IMR-90 (cell line): ENCODE results near the gene NR6A1.

Source experiments
- BHLHE40 ChIP-seq: fragments of 150-350 bp; IDR thresholded peaks from 2 replicates; pipeline ENCODE4 v1.6.1; 2016; ENCODE audit warnings: mild to moderate bottlenecking, low read depth, low read length
- CEBPB ChIP-seq: IDR thresholded peaks from 2 replicates; pipeline ENCODE4 v1.6.1; 2012; ENCODE audit warnings: low read depth, low read length, improper control_type of control experiment
- MAZ ChIP-seq: IDR thresholded peaks from 2 replicates; pipeline ENCODE4 v1.6.1; 2012; ENCODE audit warnings: low read depth, mild to moderate bottlenecking, low read length, improper control_type of control experiment, moderate library complexity, borderline replicate concordance
- POLR2A ChIP-seq: IDR thresholded peaks from 2 replicates; pipeline ENCODE4 v1.6.1; 2012; ENCODE audit warnings: mild to moderate bottlenecking, low read depth, low read length
- RFX5 ChIP-seq: IDR thresholded peaks from 2 replicates; pipeline ENCODE4 v1.8.0; 2012; ENCODE audit warnings: low read depth, mild to moderate bottlenecking, low read length, moderate library complexity
- SMC3 ChIP-seq: fragments of 150-350 bp; IDR thresholded peaks from 2 replicates; pipeline ENCODE4 v1.6.1; 2016; ENCODE audit warnings: low read depth, mild to moderate bottlenecking, antibody characterized with exemption, low read length, moderate library complexity
- TF ChIP-seq, protein P1 (sequence below): conservative IDR thresholded peaks from 2 replicates; pipeline ENCODE4 v1.5.1; 2012; ENCODE audit warnings: mild to moderate bottlenecking, low read depth, low read length, improper control_type of control experiment
- TF ChIP-seq, protein P2 (sequence below): fragments of 150-350 bp; IDR thresholded peaks from 2 replicates; pipeline ENCODE4 v1.6.1; 2016; ENCODE audit warnings: low read depth, mild to moderate bottlenecking, low read length, moderate library complexity, borderline replicate concordance
- TF ChIP-seq, protein P3 (sequence below): fragments of 150-350 bp; IDR thresholded peaks from 2 replicates; pipeline ENCODE4 v1.6.1; 2017; ENCODE audit warnings: mild to moderate bottlenecking, antibody characterized with exemption, low read length, low read depth

DNA sequence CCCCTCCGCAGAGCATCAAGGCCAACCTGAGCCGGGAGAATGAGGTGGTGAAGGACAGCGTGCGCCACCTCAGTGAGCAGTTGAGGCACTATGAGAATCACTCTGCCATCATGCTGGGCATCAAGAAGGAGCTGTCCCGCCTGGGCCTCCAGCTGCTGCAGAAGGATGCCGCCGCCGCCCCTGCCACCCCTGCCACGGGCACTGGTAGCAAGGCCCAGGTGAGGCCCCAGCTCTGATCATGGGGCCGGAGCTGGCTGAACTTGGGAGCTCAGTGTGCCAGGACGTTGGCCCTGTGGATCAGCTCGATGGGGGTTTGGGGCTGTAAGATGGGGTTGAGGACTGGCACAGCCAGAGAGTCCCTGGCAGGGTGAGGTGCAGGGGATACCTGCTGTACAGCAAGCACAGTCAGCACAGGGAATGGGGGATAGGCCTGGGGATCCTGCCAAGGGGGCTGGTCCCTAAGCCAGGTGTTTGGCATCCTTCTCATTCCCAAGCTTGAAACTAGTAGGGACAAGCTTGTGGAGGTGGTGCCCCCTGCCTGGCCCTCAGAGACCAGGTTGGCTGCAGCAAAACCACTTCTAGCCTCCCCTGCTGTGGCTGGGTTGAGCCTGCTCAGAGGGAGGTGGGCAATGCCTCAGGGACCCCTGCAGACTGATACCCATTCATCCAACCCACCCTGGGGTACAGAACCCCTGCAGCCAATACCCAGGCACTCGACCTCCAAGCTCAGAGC is 28.3 kb upstream of the NR6A1 start:
- TF ChIP-seq, protein P1, sequence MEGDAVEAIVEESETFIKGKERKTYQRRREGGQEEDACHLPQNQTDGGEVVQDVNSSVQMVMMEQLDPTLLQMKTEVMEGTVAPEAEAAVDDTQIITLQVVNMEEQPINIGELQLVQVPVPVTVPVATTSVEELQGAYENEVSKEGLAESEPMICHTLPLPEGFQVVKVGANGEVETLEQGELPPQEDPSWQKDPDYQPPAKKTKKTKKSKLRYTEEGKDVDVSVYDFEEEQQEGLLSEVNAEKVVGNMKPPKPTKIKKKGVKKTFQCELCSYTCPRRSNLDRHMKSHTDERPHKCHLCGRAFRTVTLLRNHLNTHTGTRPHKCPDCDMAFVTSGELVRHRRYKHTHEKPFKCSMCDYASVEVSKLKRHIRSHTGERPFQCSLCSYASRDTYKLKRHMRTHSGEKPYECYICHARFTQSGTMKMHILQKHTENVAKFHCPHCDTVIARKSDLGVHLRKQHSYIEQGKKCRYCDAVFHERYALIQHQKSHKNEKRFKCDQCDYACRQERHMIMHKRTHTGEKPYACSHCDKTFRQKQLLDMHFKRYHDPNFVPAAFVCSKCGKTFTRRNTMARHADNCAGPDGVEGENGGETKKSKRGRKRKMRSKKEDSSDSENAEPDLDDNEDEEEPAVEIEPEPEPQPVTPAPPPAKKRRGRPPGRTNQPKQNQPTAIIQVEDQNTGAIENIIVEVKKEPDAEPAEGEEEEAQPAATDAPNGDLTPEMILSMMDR = no peak
- no peak for TF ChIP-seq MAZ
- TF ChIP-seq, protein P2, sequence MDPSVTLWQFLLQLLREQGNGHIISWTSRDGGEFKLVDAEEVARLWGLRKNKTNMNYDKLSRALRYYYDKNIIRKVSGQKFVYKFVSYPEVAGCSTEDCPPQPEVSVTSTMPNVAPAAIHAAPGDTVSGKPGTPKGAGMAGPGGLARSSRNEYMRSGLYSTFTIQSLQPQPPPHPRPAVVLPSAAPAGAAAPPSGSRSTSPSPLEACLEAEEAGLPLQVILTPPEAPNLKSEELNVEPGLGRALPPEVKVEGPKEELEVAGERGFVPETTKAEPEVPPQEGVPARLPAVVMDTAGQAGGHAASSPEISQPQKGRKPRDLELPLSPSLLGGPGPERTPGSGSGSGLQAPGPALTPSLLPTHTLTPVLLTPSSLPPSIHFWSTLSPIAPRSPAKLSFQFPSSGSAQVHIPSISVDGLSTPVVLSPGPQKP = no peak
- no peak for TF ChIP-seq POLR2A
- TF ChIP-seq, protein P3, sequence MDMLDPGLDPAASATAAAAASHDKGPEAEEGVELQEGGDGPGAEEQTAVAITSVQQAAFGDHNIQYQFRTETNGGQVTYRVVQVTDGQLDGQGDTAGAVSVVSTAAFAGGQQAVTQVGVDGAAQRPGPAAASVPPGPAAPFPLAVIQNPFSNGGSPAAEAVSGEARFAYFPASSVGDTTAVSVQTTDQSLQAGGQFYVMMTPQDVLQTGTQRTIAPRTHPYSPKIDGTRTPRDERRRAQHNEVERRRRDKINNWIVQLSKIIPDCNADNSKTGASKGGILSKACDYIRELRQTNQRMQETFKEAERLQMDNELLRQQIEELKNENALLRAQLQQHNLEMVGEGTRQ = no peak
- TF ChIP-seq BHLHE40 = no peak
- no peak for TF ChIP-seq CEBPB
- no peak for TF ChIP-seq RFX5
- no peak for TF ChIP-seq SMC3
